ENCODE measurements around the gene FRMPD1.

- TF ChIP-seq, protein P1, sequence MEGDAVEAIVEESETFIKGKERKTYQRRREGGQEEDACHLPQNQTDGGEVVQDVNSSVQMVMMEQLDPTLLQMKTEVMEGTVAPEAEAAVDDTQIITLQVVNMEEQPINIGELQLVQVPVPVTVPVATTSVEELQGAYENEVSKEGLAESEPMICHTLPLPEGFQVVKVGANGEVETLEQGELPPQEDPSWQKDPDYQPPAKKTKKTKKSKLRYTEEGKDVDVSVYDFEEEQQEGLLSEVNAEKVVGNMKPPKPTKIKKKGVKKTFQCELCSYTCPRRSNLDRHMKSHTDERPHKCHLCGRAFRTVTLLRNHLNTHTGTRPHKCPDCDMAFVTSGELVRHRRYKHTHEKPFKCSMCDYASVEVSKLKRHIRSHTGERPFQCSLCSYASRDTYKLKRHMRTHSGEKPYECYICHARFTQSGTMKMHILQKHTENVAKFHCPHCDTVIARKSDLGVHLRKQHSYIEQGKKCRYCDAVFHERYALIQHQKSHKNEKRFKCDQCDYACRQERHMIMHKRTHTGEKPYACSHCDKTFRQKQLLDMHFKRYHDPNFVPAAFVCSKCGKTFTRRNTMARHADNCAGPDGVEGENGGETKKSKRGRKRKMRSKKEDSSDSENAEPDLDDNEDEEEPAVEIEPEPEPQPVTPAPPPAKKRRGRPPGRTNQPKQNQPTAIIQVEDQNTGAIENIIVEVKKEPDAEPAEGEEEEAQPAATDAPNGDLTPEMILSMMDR (IDR thresholded peaks at IDR 0.05), result no peak
- TF ChIP-seq ZFX (IDR thresholded peaks at IDR 0.05; ENCODE audit: borderline replicate concordance), result no peak
These were observed 1.5 kb downstream of the FRMPD1 start for GRCh38 chr9:37652261-37652660.

Measured in 22Rv1 (cell line).